ENCODE data around the gene CPPED1. TPM values are rescaled to one million over a fixed set of nuclear protein-coding genes. Genes with fewer than 3 reads are reported as not detected.

Gene CPPED1
- total RNA-seq, 1 experiment from 2014 or later = 7.9 TPM

GRCh38 chr16:12667909-12668308 lies 135.8 kb downstream of the CPPED1 start:
- Histone ChIP-seq H3K23me2 (ENCODE audit: insufficient read length, low read depth, low read length, poor library complexity, severe bottlenecking) (no peaks in the 10 kb centered on the region), H3K23ac (ENCODE audit: insufficient read length, low read depth, low read length) (no peak overlapping the region), H4K20me1 (ENCODE audit: control insufficient read depth, insufficient read depth, insufficient read length) (no peaks in the 10 kb centered on the region), H2BK120ac (ENCODE audit: low read depth, low read length, poor library complexity, severe bottlenecking) (no peak overlapping the region), H3K4me1 (ENCODE audit: insufficient read depth, low read length) (no peaks in the 10 kb centered on the region), H3K9ac (ENCODE audit: extremely low read depth, insufficient read length, low read length) (no peak overlapping the region), H3K27ac (ENCODE audit: insufficient read length, low read depth, low read length) (no peak overlapping the region), H3K79me1 (ENCODE audit: insufficient read depth, low read depth, low read length, poor library complexity, severe bottlenecking) (no peaks in the 10 kb centered on the region), H3K27me3 (ENCODE audit: insufficient read depth, low read length) (no peaks in the 10 kb centered on the region), H3K18ac (ENCODE audit: insufficient read length, low read depth, low read length) (no peak overlapping the region), H3K4me2 (ENCODE audit: insufficient read depth, insufficient read length, low read length) (no peak overlapping the region), H2AFZ (ENCODE audit: low read length) (no peak overlapping the region), H3K14ac (ENCODE audit: insufficient read depth, low read length) (no peak overlapping the region), H3K79me2 (ENCODE audit: insufficient read depth, low read length) (no peaks in the 10 kb centered on the region), H2BK15ac (ENCODE audit: low read depth, low read length) (no peak overlapping the region), H4K5ac (ENCODE audit: insufficient read length, low read depth, low read length) (no peak overlapping the region), H2BK20ac (ENCODE audit: low read depth, low read length, poor library complexity, severe bottlenecking) (no peak overlapping the region), H3K9me3 (ENCODE audit: control insufficient read depth, low read depth, low read length) (no peaks in the 10 kb centered on the region), H3K4ac (ENCODE audit: low read depth, low read length) (no peak overlapping the region), H4K91ac (ENCODE audit: insufficient read length, low read depth, low read length) (no peak overlapping the region), H2BK12ac (ENCODE audit: insufficient read length, low read depth, low read length) (no peak overlapping the region), H3K56ac (ENCODE audit: insufficient read length, low read depth, low read length) (no peak overlapping the region), H3T11ph (ENCODE audit: low read length) (no peak overlapping the region), H2AK5ac (ENCODE audit: insufficient read length, low read length) (no peak overlapping the region), H4K8ac (replicated peaks; ENCODE audit: insufficient read length, low read depth, low read length) (no peak overlapping the region), H2BK5ac (ENCODE audit: insufficient read length, low read length) (no peak overlapping the region)
- peaks cover 5 to 11% (median 8%) of the 10 kb centered on the region in 3 experiments for H3K36me3 Mint-ChIP-seq (ENCODE audit: insufficient read depth in 1 of 3, low read depth in 3 of 3)
- WGBS (ENCODE audit: extremely low coverage, insufficient read length, low lambda C conversion rate) = no CpG with 5 or more reads among the region's 3 CpGs
- DNase-seq = no peak
- no peak for TF ChIP-seq CTCF (conservative IDR thresholded peaks at IDR 0.05)
- no peak overlapping the region for H3K4me3 Mint-ChIP-seq
- no peaks in the 10 kb centered on the region for H3K4me1 Mint-ChIP-seq
- no peak overlapping the region for H3K27ac Mint-ChIP-seq
- H3K27me3 Mint-ChIP-seq (ENCODE audit: low read depth) = no peaks in the 10 kb centered on the region
- peaks cover 5 to 6% of the 10 kb centered on the region in 2 experiments for H3K9me3 Mint-ChIP-seq
